K562 (cell line): ENCODE results near the gene DSG2. TPM values are rescaled to one million over a fixed set of nuclear protein-coding genes. Genes with fewer than 3 reads are reported as not detected.

Experiments
- CAMTA2 ChIP-seq: fragments of 250-450 bp; sonication (Bioruptor Pico); conservative IDR thresholded peaks from 2 replicates; pipeline ENCODE4 v1.5.1; 2022
- CBFA2T2 ChIP-seq: fragments of 450-650 bp; conservative IDR thresholded peaks from 2 replicates; pipeline ENCODE4 v1.6.1; 2017; ENCODE audit warnings: mild to moderate bottlenecking
- FOXK1 ChIP-seq: sonication (generic); formaldehyde crosslinking; IDR thresholded peaks from 2 replicates; pipeline ENCODE4 v1.8.0; 2022; ENCODE audit warnings: missing genetic modification reagents, mild to moderate bottlenecking, borderline replicate concordance
- KAT8 ChIP-seq: fragments of 450-650 bp; IDR thresholded peaks from 2 replicates; pipeline ENCODE4 v1.6.1; 2016; ENCODE audit warnings: low read depth, mild to moderate bottlenecking
- KDM4B ChIP-seq, 2 experiments: fragments of 450-650 bp in 1 of 2; sonication (generic) in 1 of 2; IDR thresholded peaks; 2 replicates each; pipeline ENCODE4 v1.6.1; 2016 to 2017; ENCODE audit warnings: borderline replicate concordance in 2 of 2, antibody characterized with exemption in 1 of 2, low read depth in 1 of 2, mild to moderate bottlenecking in 1 of 2
- KLF10 ChIP-seq: fragments of 250-450 bp; sonication (Bioruptor Pico); IDR thresholded peaks from 2 replicates; pipeline ENCODE4 v1.6.1; 2021; ENCODE audit warnings: matching md5 sums
- MAFK ChIP-seq: IDR thresholded peaks from 2 replicates; pipeline ENCODE4 v1.6.1; 2011; ENCODE audit warnings: low read length, improper control_type of control experiment
- NCOR1 ChIP-seq: fragments of 450-650 bp; IDR thresholded peaks from 2 replicates; pipeline ENCODE4 v1.6.1; 2016; ENCODE audit warnings: mild to moderate bottlenecking, moderate library complexity
- POLR2A ChIP-seq: fragments of 450-650 bp; conservative IDR thresholded peaks from 2 replicates; pipeline ENCODE4 v1.6.1; 2016
- POLR2H ChIP-seq: IDR thresholded peaks from 2 replicates; pipeline ENCODE4 v1.6.1; 2016; ENCODE audit warnings: missing genetic modification characterization, low read depth, mild to moderate bottlenecking, control low read depth, missing compliant biosample characterization, moderate library complexity
- SIN3A ChIP-seq, 2 experiments: fragments of 150-350 bp in 1 of 2; IDR thresholded peaks; 2 replicates each; pipeline ENCODE4 v1.6.1; 2011 to 2016; ENCODE audit warnings: borderline replicate concordance in 2 of 2, low read depth in 2 of 2, low read length in 2 of 2, mild to moderate bottlenecking in 2 of 2, moderate library complexity in 2 of 2; ENCODE audit not compliant: control insufficient read depth in 1 of 2
- TEAD2 ChIP-seq: fragments of 450-650 bp; IDR thresholded peaks from 2 replicates; pipeline ENCODE4 v1.6.1; 2016; ENCODE audit warnings: missing genetic modification characterization, control low read depth, missing compliant biosample characterization
- ZNF584 ChIP-seq: fragments of 200-800 bp; sonication (Bioruptor generic); IDR thresholded peaks from 2 replicates; pipeline ENCODE4 v1.6.1; 2016; ENCODE audit warnings: low read depth, mild to moderate bottlenecking, missing genetic modification characterization, missing compliant biosample characterization
- ZNF764 ChIP-seq: fragments of 250-450 bp; sonication (Bioruptor Pico); IDR thresholded peaks from 2 replicates; pipeline ENCODE4 v1.4.0; 2020; ENCODE audit warnings: low read depth, mild to moderate bottlenecking, moderate library complexity
- polyA plus RNA-seq, 8 experiments: library from polyadenylated mRNA; depleted of rRNA in 4 of 8; stranded (reverse) in 5 of 8; unstranded in 3 of 8; fragments of >200 nt; fragmentation: Nextera tagmentation in 2 of 8; fragmentation: Illumina TruSeq in 1 of 8; extraction: Ambion mirVana in 2 of 8; extraction: Trizol in 1 of 8; gene quantifications; 2 replicates each; pipeline versions ENCODE4 v1.2.1 to v1.2.3, GENCODE V29; 2011 to 2014; ENCODE audit warnings: inconsistent platforms in 1 of 8, missing spikeins in 1 of 8
- total RNA-seq, 7 experiments: library from RNA; depleted of rRNA in 6 of 7; stranded (reverse); fragments of >200 nt in 6 of 7; fragmentation: Illumina TruSeq in 2 of 7; extraction: Trizol in 2 of 7; gene quantifications; 2 replicates each; pipeline versions ENCODE4 v1.2.1 to v1.2.3, GENCODE V29; 2011 to 2021; ENCODE audit warnings: low replicate concordance in 1 of 7
- TF ChIP-seq, protein P1 (sequence below): sonication (generic); formaldehyde crosslinking; IDR thresholded peaks from 2 replicates; pipeline ENCODE4 v1.9.0; 2022; ENCODE audit warnings: mild to moderate bottlenecking, missing genetic modification reagents
- TF ChIP-seq, protein P2 (sequence below), 3 experiments: fragments of 200-800 bp in 1 of 3; fragments of 250-450 bp in 1 of 3; fragments of 450-650 bp in 1 of 3; sonication (Bioruptor Pico) in 1 of 3; sonication (Bioruptor generic) in 1 of 3; formaldehyde crosslinking in 1 of 3; IDR thresholded peaks; 2 replicates each; pipeline versions ENCODE4 v1.6.1 to v1.8.0; 2016 to 2022; ENCODE audit warnings: mild to moderate bottlenecking in 2 of 3, missing genetic modification characterization in 2 of 3, missing compliant biosample characterization in 1 of 3, moderate library complexity in 1 of 3
- TF ChIP-seq, protein P3 (sequence below): fragments of 250-450 bp; sonication (Bioruptor Pico); IDR thresholded peaks from 2 replicates; pipeline ENCODE4 v1.5.0; 2020; ENCODE audit warnings: mild to moderate bottlenecking
- TF ChIP-seq, protein P4 (sequence below): fragments of 250-450 bp; sonication (Bioruptor Pico); IDR thresholded peaks from 2 replicates; pipeline ENCODE4 v1.4.0; 2020
- TF ChIP-seq, protein P5 (sequence below): fragments of 250-450 bp; sonication (Bioruptor Pico); IDR thresholded peaks from 2 replicates; pipeline ENCODE4 v1.9.0; 2021; ENCODE audit warnings: mild to moderate bottlenecking, inconsistent platforms

The DSG2 gene
- total and polyA plus RNA-seq, 9 of the 15 experiments (the other 6 are each of a cell fraction or from before 2014, with no cell fraction given) = 16.9 to 68.6 (median 41.3) TPM

DNA sequence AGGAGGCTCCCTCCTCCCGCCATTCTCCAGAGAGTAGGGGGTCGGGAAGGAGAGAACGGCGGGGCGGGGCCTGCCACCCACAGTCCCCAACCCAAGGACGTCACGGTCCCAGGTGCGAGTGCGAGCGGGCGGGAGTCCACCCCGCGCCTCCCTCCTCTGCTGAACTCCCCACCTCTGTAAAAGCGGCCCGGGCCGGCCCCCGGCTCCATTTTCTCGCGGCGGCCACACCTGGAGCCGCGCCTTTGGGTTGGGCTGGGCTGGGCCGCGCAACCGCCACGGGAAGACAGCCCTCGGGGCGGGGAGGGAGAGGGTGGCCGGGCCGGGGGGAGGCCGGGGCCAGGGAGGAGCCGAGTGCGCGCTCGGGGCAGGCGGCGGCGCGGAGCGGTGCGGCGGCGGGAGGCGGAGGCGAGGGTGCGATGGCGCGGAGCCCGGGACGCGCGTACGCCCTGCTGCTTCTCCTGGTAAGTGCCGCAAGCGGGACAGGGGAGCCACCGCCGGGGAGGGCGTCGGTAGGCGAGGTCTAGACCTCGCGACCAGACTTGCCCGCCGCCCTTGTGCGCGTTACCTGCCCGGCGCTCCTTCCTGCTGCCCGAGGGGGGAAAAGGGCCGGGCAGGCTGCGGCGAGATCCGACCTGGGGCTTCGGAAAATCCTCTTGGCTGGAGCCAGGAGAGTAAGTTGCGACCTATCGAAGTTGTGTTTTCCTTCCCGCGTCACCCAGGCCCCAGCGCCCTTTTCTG lies at the start of gene DSG2 (continued):
- TF ChIP-seq, protein P1, sequence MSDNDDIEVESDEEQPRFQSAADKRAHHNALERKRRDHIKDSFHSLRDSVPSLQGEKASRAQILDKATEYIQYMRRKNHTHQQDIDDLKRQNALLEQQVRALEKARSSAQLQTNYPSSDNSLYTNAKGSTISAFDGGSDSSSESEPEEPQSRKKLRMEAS (CRISPR knock-in tag) = no peak
- TF ChIP-seq, protein P2, sequence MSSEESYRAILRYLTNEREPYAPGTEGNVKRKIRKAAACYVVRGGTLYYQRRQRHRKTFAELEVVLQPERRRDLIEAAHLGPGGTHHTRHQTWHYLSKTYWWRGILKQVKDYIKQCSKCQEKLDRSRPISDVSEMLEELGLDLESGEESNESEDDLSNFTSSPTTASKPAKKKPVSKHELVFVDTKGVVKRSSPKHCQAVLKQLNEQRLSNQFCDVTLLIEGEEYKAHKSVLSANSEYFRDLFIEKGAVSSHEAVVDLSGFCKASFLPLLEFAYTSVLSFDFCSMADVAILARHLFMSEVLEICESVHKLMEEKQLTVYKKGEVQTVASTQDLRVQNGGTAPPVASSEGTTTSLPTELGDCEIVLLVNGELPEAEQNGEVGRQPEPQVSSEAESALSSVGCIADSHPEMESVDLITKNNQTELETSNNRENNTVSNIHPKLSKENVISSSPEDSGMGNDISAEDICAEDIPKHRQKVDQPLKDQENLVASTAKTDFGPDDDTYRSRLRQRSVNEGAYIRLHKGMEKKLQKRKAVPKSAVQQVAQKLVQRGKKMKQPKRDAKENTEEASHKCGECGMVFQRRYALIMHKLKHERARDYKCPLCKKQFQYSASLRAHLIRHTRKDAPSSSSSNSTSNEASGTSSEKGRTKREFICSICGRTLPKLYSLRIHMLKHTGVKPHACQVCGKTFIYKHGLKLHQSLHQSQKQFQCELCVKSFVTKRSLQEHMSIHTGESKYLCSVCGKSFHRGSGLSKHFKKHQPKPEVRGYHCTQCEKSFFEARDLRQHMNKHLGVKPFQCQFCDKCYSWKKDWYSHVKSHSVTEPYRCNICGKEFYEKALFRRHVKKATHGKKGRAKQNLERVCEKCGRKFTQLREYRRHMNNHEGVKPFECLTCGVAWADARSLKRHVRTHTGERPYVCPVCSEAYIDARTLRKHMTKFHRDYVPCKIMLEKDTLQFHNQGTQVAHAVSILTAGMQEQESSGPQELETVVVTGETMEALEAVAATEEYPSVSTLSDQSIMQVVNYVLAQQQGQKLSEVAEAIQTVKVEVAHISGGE (CRISPR knock-in tag; IDR thresholded peaks at IDR 0.05) = no peak
- TF ChIP-seq POLR2H (tag) = 0 out of 2 replicates have a peak, but pooled peaks have one; percentile 48
- no peak for TF ChIP-seq CAMTA2 (CRISPR knock-in tag)
- TF ChIP-seq CBFA2T2 = no peak
- no peak for TF ChIP-seq MAFK
- no peak for TF ChIP-seq KAT8
- TF ChIP-seq NCOR1 = no peak
- TF ChIP-seq, protein P3, sequence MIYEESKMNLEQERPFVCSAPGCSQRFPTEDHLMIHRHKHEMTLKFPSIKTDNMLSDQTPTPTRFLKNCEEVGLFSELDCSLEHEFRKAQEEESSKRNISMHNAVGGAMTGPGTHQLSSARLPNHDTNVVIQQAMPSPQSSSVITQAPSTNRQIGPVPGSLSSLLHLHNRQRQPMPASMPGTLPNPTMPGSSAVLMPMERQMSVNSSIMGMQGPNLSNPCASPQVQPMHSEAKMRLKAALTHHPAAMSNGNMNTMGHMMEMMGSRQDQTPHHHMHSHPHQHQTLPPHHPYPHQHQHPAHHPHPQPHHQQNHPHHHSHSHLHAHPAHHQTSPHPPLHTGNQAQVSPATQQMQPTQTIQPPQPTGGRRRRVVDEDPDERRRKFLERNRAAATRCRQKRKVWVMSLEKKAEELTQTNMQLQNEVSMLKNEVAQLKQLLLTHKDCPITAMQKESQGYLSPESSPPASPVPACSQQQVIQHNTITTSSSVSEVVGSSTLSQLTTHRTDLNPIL = no peak
- no peak for TF ChIP-seq FOXK1 (CRISPR knock-in tag)
- peak in 1 of 2 experiments; percentile 37; a peak in 2 of 4 replicates for TF ChIP-seq SIN3A (IDR thresholded peaks at IDR 0.05; ENCODE audit: borderline replicate concordance in 2 of 2, control insufficient read depth in 1 of 2, low read depth in 2 of 2, low read length in 2 of 2)
- no peak for TF ChIP-seq TEAD2 (tag)
- TF ChIP-seq KLF10 (CRISPR knock-in tag) = no peak
- TF ChIP-seq, protein P4, sequence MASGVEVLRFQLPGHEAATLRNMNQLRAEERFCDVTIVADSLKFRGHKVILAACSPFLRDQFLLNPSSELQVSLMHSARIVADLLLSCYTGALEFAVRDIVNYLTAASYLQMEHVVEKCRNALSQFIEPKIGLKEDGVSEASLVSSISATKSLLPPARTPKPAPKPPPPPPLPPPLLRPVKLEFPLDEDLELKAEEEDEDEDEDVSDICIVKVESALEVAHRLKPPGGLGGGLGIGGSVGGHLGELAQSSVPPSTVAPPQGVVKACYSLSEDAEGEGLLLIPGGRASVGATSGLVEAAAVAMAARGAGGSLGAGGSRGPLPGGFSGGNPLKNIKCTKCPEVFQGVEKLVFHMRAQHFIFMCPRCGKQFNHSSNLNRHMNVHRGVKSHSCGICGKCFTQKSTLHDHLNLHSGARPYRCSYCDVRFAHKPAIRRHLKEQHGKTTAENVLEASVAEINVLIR (CRISPR knock-in tag) = no peak
- TF ChIP-seq, protein P5, sequence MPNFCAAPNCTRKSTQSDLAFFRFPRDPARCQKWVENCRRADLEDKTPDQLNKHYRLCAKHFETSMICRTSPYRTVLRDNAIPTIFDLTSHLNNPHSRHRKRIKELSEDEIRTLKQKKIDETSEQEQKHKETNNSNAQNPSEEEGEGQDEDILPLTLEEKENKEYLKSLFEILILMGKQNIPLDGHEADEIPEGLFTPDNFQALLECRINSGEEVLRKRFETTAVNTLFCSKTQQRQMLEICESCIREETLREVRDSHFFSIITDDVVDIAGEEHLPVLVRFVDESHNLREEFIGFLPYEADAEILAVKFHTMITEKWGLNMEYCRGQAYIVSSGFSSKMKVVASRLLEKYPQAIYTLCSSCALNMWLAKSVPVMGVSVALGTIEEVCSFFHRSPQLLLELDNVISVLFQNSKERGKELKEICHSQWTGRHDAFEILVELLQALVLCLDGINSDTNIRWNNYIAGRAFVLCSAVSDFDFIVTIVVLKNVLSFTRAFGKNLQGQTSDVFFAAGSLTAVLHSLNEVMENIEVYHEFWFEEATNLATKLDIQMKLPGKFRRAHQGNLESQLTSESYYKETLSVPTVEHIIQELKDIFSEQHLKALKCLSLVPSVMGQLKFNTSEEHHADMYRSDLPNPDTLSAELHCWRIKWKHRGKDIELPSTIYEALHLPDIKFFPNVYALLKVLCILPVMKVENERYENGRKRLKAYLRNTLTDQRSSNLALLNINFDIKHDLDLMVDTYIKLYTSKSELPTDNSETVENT (CRISPR knock-in tag) = peak; percentile 88
- TF ChIP-seq KDM4B (IDR thresholded peaks at IDR 0.05; ENCODE audit: borderline replicate concordance in 2 of 2, low read depth in 1 of 2) = 0 out of 4 replicates have a peak, but pooled peaks of 1 of the 2 experiments have one; percentile 16
- no peak for TF ChIP-seq ZNF764 (CRISPR knock-in tag)
- TF ChIP-seq POLR2A = peak; percentile 75
- TF ChIP-seq ZNF584 (CRISPR knock-in tag) = 0 out of 2 replicates have a peak, but pooled peaks have one; percentile 8
